Measurements from ENCODE around the gene MRPL4.

- TF ChIP-seq CTCF (IDR thresholded peaks at IDR 0.05; ENCODE audit: poor library complexity), result no peak
- TF ChIP-seq EZH2phosphoT487 (IDR thresholded peaks at IDR 0.05; ENCODE audit: low read depth, severe bottlenecking, unreplicated experiment), result no peak
Observed at GRCh38 chr19:10271543-10272086, 19.6 kb downstream of the MRPL4 start.

All from hepatocyte (in vitro differentiated cells).